ENCODE data around the gene CFAP221. TPM values are rescaled to one million over a fixed set of nuclear protein-coding genes. Genes with fewer than 3 reads are reported as not detected.

Gene CFAP221
- total and polyA plus RNA-seq, 7 experiments from 2014 or later, result not detected

GRCh38 chr2:119679526-119679837 lies 135.2 kb downstream of the CFAP221 start:
- H3K4me1 ChIP-seq (ENCODE audit: control insufficient read depth in 2 of 2, insufficient read depth in 2 of 2, low read length in 2 of 2), result peaks cover 0 to 15% of the 10 kb centered on the region in 2 donors
- no peak for DNase-seq
- no peaks in the 10 kb centered on the region for H3K27me3 ChIP-seq (ENCODE audit: control insufficient read depth in 2 of 2, insufficient read depth in 2 of 2, low read length in 2 of 2)
- Mint-ChIP-seq H3K27ac (peak overlapping the region; percentile 58 to 99 (median 97)), H3K27me3 (peaks cover 0 to 21% (median 0%) of the 10 kb centered on the region in 5 donors), H3K4me3 (peak overlapping the region; percentile 87 to 96 (median 90)), H3K9me3 (peaks cover 0 to 9% (median 0%) of the 10 kb centered on the region in 11 donors), H3K4me1 (peaks cover 25 to 50% (median 38%) of the 10 kb centered on the region in 7 donors), H3K36me3 (peaks cover 0 to 11% (median 3%) of the 10 kb centered on the region in 5 donors)
- H3K27ac ChIP-seq (ENCODE audit: low read depth, low read length), result peak overlapping the region; percentile 88
- H3K36me3 ChIP-seq (ENCODE audit: control insufficient read depth in 2 of 3, insufficient read depth in 3 of 3, low read length in 3 of 3), result peaks cover 0 to 24% (median 0%) of the 10 kb centered on the region in 3 experiments
- no peaks in the 10 kb centered on the region for H3K9me3 ChIP-seq (ENCODE audit: control insufficient read depth in 2 of 3, low read length in 3 of 3)
- ATAC-seq, result no peak
- peak overlapping the region; percentile 95 for H3K4me3 ChIP-seq (ENCODE audit: low read length)
- ChIA-PET POLR2A (interaction anchor here (0.6 to 3.8 kb wide), 16 partner anchors 11 to 573 kb away, joined by 3 to 67 read pairs (median 6); partner anchors contain the start of genes PTPN4 and RALB), CTCF (interaction anchor here (0.7 to 1.7 kb wide), 3 partner anchors 15 to 497 kb away, joined by 3 to 11 read pairs (median 4); no protein-coding TSS in a partner anchor)
- intact Hi-C loops (cut with micrococcal nuclease), result loop anchor here (1.0 to 10.0 kb wide), 15 partner anchors 15 to 1865 kb away; partner anchors contain the start of genes C2orf76 (in 2 of the 2), DBI (in 2 of the 2), EPB41L5 (in 2 of the 2) and PTPN4 (in 2 of the 2)

- ChIA-PET CTCF (no interaction called here), POLR2A (interaction anchor here (2.2 to 3.8 kb wide), 2 partner anchors 12 to 17 kb away, joined by 17 to 67 read pairs; no protein-coding TSS in a partner anchor)
- Mint-ChIP-seq H3K9me3 (peaks cover 0 to 9% (median 0%) of the 10 kb centered on the region in 11 donors), H3K27ac (peak overlapping the region; percentile 58 to 99 (median 97)), H3K36me3 (peaks cover 0 to 11% (median 3%) of the 10 kb centered on the region in 5 donors), H3K4me1 (peaks cover 25 to 50% (median 38%) of the 10 kb centered on the region in 7 donors), H3K4me3 (peak overlapping the region; percentile 87 to 96 (median 90)), H3K27me3 (peaks cover 0 to 21% (median 0%) of the 10 kb centered on the region in 5 donors)
- Histone ChIP-seq H3K36me3 (ENCODE audit: control insufficient read depth in 2 of 3, insufficient read depth in 3 of 3, low read length in 3 of 3) (peaks cover 0 to 24% (median 0%) of the 10 kb centered on the region in 3 experiments), H3K4me3 (ENCODE audit: low read length) (peak overlapping the region; percentile 95), H3K4me1 (ENCODE audit: control insufficient read depth in 2 of 2, insufficient read depth in 2 of 2, low read length in 2 of 2) (peaks cover 0 to 15% of the 10 kb centered on the region in 2 donors), H3K27me3 (ENCODE audit: control insufficient read depth in 2 of 2, insufficient read depth in 2 of 2, low read length in 2 of 2) (no peaks in the 10 kb centered on the region), H3K9me3 (ENCODE audit: control insufficient read depth in 2 of 3, low read length in 3 of 3) (no peaks in the 10 kb centered on the region), H3K27ac (ENCODE audit: low read depth, low read length) (no peak overlapping the region)
- intact Hi-C loops (cut with micrococcal nuclease), result loop anchor here (1.0 to 10.0 kb wide), 15 partner anchors 15 to 1865 kb away; partner anchors contain the start of genes C2orf76 (in 2 of the 2), DBI (in 2 of the 2), EPB41L5 (in 2 of the 2) and PTPN4 (in 2 of the 2)
- no peak for DNase-seq
- ATAC-seq, result no peak
Observed at GRCh38 chr2:119679846-119680245, 135.6 kb downstream of the CFAP221 start.

- Histone ChIP-seq H3K27me3 (ENCODE audit: control insufficient read depth in 2 of 2, insufficient read depth in 2 of 2, low read length in 2 of 2) (no peaks in the 10 kb centered on the region), H3K36me3 (ENCODE audit: control insufficient read depth in 2 of 3, insufficient read depth in 3 of 3, low read length in 3 of 3) (peaks cover 0 to 24% (median 0%) of the 10 kb centered on the region in 3 experiments), H3K9me3 (ENCODE audit: control insufficient read depth in 2 of 3, low read length in 3 of 3) (no peaks in the 10 kb centered on the region), H3K27ac (ENCODE audit: low read depth, low read length) (no peak overlapping the region), H3K4me1 (ENCODE audit: control insufficient read depth in 2 of 2, insufficient read depth in 2 of 2, low read length in 2 of 2) (peaks cover 0 to 15% of the 10 kb centered on the region in 2 donors), H3K4me3 (ENCODE audit: low read length) (no peak overlapping the region)
- H3K4me3 Mint-ChIP-seq, result peak overlapping the region; percentile 27 to 95 (median 90)
- ATAC-seq (no peak), DNase-seq (no peak)
- peak overlapping the region in 6 of 9 donors; percentile 19 to 97 (median 93) for H3K27ac Mint-ChIP-seq
- peaks cover 0 to 9% (median 0%) of the 10 kb centered on the region in 11 donors for H3K9me3 Mint-ChIP-seq
- intact Hi-C loops (cut with micrococcal nuclease), result no loop called here
- ChIA-PET CTCF (no interaction called here), POLR2A (interaction anchor here (1.2 to 3.8 kb wide), 2 partner anchors 16 to 496 kb away, joined by 4 to 67 read pairs; no protein-coding TSS in a partner anchor)
- H3K4me1 Mint-ChIP-seq, result peaks cover 25 to 50% (median 38%) of the 10 kb centered on the region in 7 donors
- H3K36me3 Mint-ChIP-seq, result peaks cover 0 to 13% (median 3%) of the 10 kb centered on the region in 5 donors
- peaks cover 0 to 18% (median 0%) of the 10 kb centered on the region in 5 donors for H3K27me3 Mint-ChIP-seq
Observed at GRCh38 chr2:119680457-119681202, 136.4 kb downstream of the CFAP221 start.

- peaks cover 0 to 17% (median 3%) of the 10 kb centered on the region in 5 donors for H3K36me3 Mint-ChIP-seq
- ATAC-seq (no peak), DNase-seq (no peak)
- H3K4me1 Mint-ChIP-seq, result peaks cover 25 to 50% (median 38%) of the 10 kb centered on the region in 7 donors
- Histone ChIP-seq H3K4me3 (ENCODE audit: low read length) (no peak overlapping the region), H3K36me3 (ENCODE audit: control insufficient read depth in 2 of 3, insufficient read depth in 3 of 3, low read length in 3 of 3) (peaks cover 0 to 26% (median 0%) of the 10 kb centered on the region in 3 experiments), H3K27me3 (ENCODE audit: control insufficient read depth in 2 of 2, insufficient read depth in 2 of 2, low read length in 2 of 2) (no peaks in the 10 kb centered on the region), H3K4me1 (ENCODE audit: control insufficient read depth in 2 of 2, insufficient read depth in 2 of 2, low read length in 2 of 2) (peaks cover 0 to 15% of the 10 kb centered on the region in 2 donors), H3K9me3 (ENCODE audit: control insufficient read depth in 2 of 3, low read length in 3 of 3) (no peaks in the 10 kb centered on the region), H3K27ac (ENCODE audit: low read depth, low read length) (no peak overlapping the region)
- H3K4me3 Mint-ChIP-seq, result peak overlapping the region in 8 of 10 donors; percentile 28 to 91 (median 46)
- peaks cover 0 to 15% (median 0%) of the 10 kb centered on the region in 5 donors for H3K27me3 Mint-ChIP-seq
- POLR2A ChIA-PET, result interaction anchor here (1.2 to 3.8 kb wide), 4 partner anchors 14 to 495 kb away, joined by 4 to 67 read pairs (median 6); partner anchors contain the start of gene PTPN4
- intact Hi-C loops (cut with micrococcal nuclease), result no loop called here
- CTCF ChIA-PET, result interaction anchor here (1.0 kb wide), 1 partner anchor 15 kb away, joined by 4 read pairs; no protein-coding TSS in a partner anchor
- H3K27ac Mint-ChIP-seq, result no peak overlapping the region
- H3K9me3 Mint-ChIP-seq, result peaks cover 0 to 9% (median 0%) of the 10 kb centered on the region in 11 donors
Observed at GRCh38 chr2:119681203-119681867, 137.1 kb downstream of the CFAP221 start.

GRCh38 chr2:119681868-119682220 lies 137.6 kb downstream of the CFAP221 start:
- no peak overlapping the region for H3K4me3 Mint-ChIP-seq
- peaks cover under 1 to 18% (median 4%) of the 10 kb centered on the region in 5 donors for H3K36me3 Mint-ChIP-seq
- Histone ChIP-seq H3K36me3 (ENCODE audit: control insufficient read depth in 2 of 3, insufficient read depth in 3 of 3, low read length in 3 of 3) (peaks cover 0 to 31% (median 2%) of the 10 kb centered on the region in 3 experiments), H3K27me3 (ENCODE audit: control insufficient read depth in 2 of 2, insufficient read depth in 2 of 2, low read length in 2 of 2) (no peaks in the 10 kb centered on the region), H3K27ac (ENCODE audit: low read depth, low read length) (no peak overlapping the region), H3K9me3 (ENCODE audit: control insufficient read depth in 2 of 3, low read length in 3 of 3) (no peaks in the 10 kb centered on the region), H3K4me3 (ENCODE audit: low read length) (no peak overlapping the region), H3K4me1 (ENCODE audit: control insufficient read depth in 2 of 2, insufficient read depth in 2 of 2, low read length in 2 of 2) (peaks cover 0 to 15% of the 10 kb centered on the region in 2 donors)
- POLR2A ChIA-PET, result interaction anchor here (2.0 to 2.7 kb wide), 2 partner anchors 14 to 78 kb away, joined by 4 to 9 read pairs; partner anchors contain the start of gene PTPN4
- no peak for DNase-seq
- no peak for ATAC-seq
- CTCF ChIA-PET, result interaction anchor here (1.0 kb wide), 1 partner anchor 14 kb away, joined by 4 read pairs; no protein-coding TSS in a partner anchor
- intact Hi-C loops (cut with micrococcal nuclease), result no loop called here
- peaks cover 0 to 9% (median 0%) of the 10 kb centered on the region in 11 donors for H3K9me3 Mint-ChIP-seq
- H3K27ac Mint-ChIP-seq, result peak overlapping the region in 2 of 9 donors; percentile 67 to 76
- H3K4me1 Mint-ChIP-seq, result peaks cover 25 to 50% (median 38%) of the 10 kb centered on the region in 7 donors
- H3K27me3 Mint-ChIP-seq, result peaks cover 0 to 13% (median 0%) of the 10 kb centered on the region in 5 donors

- Mint-ChIP-seq H3K9me3 (peaks cover 0 to 9% (median 0%) of the 10 kb centered on the region in 11 donors), H3K27me3 (peaks cover 0 to 8% (median 0%) of the 10 kb centered on the region in 5 donors), H3K4me1 (peaks cover 25 to 47% (median 38%) of the 10 kb centered on the region in 7 donors), H3K27ac (peak overlapping the region in 2 of 9 donors; percentile 69 to 89), H3K4me3 (peak overlapping the region in 1 of 10 donors; percentile 34), H3K36me3 (peaks cover 4 to 25% (median 10%) of the 10 kb centered on the region in 5 donors)
- CTCF ChIA-PET, result no interaction called here
- Histone ChIP-seq H3K4me3 (ENCODE audit: low read length) (no peak overlapping the region), H3K4me1 (ENCODE audit: control insufficient read depth in 2 of 2, insufficient read depth in 2 of 2, low read length in 2 of 2) (peaks cover 0 to 15% of the 10 kb centered on the region in 2 donors), H3K9me3 (ENCODE audit: control insufficient read depth in 2 of 3, low read length in 3 of 3) (no peaks in the 10 kb centered on the region), H3K36me3 (ENCODE audit: control insufficient read depth in 2 of 3, insufficient read depth in 3 of 3, low read length in 3 of 3) (peaks cover 0 to 39% (median 5%) of the 10 kb centered on the region in 3 experiments), H3K27ac (ENCODE audit: low read depth, low read length) (no peak overlapping the region), H3K27me3 (ENCODE audit: control insufficient read depth in 2 of 2, insufficient read depth in 2 of 2, low read length in 2 of 2) (no peaks in the 10 kb centered on the region)
- DNase-seq (no peak), ATAC-seq (no peak)
- intact Hi-C loops (cut with micrococcal nuclease), result no loop called here
- POLR2A ChIA-PET, result interaction anchor here (2.0 to 2.7 kb wide), 2 partner anchors 13 to 77 kb away, joined by 4 to 9 read pairs; partner anchors contain the start of gene PTPN4
Observed at GRCh38 chr2:119682578-119682977, 138.3 kb downstream of the CFAP221 start.
